Posterior vena cava (tissue), 2 donors: Measurements from ENCODE around the gene NLGN1. TPM values are rescaled to one million over a fixed set of nuclear protein-coding genes. Genes with fewer than 3 reads are reported as not detected.

Source experiments
- DNase-seq: peaks from one replicate; pipeline ENCODE4 v3.0.0-alpha.2; 2020; ENCODE audit warnings: low spot score
- intact Hi-C, 2 donors: fragments of 100-400 bp; cut with DNase I; formaldehyde crosslinking; loops; one replicate each; pipeline versions ENCODE4 v1.14.1 to v1.14.2; 2022 to 2023
- total RNA-seq, 2 donors: library from RNA; stranded (reverse); fragmentation: NEBNext Ultra II Directional; extraction: Animal tissue kit (Norgen Biotek cat#: 25700); gene quantifications; one replicate each; pipeline ENCODE4 v1.2.1, GENCODE V29; 2021
- donor health status: DM: yes; HTN: yes; CAD: no.
- donor health status: DM: yes; HTN: yes; CAD: no.

The NLGN1 gene
- total RNA-seq, 2 donors from 2014 or later = 11.5 to 14.5 TPM

DNA sequence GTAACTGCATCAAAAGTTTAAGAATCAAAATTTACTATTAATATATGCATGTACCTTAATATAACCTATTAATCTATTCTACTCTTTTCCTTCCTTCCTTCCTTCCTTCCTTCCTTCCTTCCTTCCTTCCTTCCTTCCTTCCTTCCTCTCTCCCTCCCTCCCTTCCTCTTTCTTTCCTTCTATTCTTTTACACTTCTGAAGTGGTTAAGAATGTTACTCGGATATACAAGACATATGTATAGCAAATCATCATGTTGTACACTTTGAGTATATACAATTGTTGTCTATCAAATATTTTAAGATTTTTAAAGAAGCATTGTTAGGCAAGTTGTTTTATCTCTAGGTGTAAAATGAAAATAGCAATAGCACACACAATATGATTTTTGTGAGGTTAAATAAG, 748.5 kb downstream of the NLGN1 start:
- DNase-seq = no peak
- intact Hi-C loops = no loop called here

DNA sequence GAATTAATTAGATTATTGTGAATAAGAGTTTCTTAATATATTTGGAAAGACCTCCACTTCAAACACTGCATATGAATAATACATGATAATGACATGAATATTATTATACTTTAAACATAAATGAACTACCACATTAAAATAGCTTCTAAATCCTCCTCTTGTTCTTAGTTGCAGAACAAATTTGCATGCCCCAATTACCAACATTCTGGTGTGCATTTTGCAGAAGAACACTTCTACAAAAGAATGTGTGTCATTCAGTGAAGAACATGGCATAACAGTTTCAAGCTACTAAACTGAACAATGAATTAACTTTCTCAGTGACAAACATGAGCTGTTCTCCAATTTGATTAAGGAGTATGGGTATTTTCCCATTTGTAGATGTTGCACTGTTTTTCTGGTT, 750.3 kb downstream of the NLGN1 start:
- intact Hi-C loops = no loop called here
- no peak for DNase-seq

DNA sequence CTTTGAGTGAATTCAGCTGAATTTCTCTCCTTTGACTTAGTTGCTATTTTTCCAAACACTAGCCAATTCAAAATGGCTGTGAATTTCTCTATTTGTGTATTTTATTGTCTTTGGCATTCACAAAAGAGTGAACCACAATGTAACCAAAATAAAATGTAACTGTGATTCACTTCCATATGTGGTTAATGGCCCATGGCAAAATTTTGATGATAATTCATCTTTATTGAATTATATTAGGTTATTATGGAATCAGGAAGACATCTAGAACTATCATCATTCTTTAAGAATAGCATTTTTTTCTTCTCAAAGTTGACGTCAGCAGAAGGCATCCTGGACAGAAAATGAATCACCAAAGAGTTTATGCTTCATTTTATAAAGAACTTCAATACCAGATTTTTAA, 756.3 kb downstream of the NLGN1 start:
- intact Hi-C loops = no loop called here
- no peak for DNase-seq

DNA sequence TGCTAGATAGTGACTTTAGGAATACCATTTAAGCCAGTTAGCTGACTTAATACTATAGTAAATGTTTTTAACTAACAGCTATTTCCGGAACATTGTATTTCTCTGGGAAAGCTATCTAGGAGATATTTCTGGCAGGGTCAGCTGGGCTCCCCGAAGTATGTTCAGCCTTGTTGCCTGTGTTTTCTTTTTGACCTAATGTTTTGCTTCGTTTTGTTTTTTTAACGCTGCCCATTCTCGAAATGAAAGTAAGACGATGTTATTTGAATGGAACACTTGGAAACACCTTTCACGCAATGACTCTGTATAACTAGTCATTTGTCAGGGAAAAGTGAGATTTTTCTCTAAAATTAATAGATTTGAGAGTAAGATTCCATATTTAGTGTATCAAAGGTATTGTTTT, 758.7 kb downstream of the NLGN1 start:
- intact Hi-C loops = no loop called here

DNA sequence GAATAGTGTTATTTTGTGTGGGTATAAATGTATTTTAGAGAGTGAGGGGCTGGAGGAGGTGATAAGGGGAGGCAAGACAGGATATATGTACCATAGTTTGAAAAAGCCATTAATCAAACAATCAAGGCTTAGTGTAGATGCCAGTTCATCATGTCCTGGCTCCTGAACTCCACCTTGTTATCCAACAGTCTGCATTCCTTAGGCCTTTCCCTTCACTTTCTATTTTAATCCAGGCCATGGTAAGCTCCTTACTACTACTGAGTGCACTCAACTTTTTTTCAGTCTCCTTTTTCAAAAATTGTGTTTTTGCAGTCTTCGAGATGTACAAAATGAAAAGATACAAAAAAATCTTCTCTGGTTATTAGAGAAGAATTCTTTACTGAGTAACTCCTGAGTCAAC, 761.1 kb downstream of the NLGN1 start:
- intact Hi-C loops = no loop called here
- no peak for DNase-seq

More for the DNA sequence above, 758.7 kb downstream of the NLGN1 start:
- DNase-seq = no peak

DNA sequence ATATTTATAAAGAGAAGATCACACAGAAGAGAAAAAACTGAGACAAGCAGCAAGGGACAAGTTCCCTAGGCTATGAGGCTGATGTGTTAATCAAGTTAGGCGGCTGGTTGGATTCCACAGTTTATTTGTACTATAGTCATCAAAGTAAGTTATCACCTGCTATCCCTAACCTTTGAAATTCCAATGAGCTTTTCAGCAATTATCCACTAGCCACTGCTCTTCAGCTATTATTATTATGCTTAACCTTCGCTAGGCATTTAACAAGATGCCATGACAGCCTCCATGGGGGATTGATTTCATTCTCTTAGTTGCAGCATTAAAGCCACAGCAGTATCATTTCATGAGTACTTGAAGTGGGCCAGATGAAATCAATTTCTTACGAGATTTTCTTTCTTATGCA, 762.1 kb downstream of the NLGN1 start:
- intact Hi-C loops = no loop called here
- DNase-seq = no peak

DNA sequence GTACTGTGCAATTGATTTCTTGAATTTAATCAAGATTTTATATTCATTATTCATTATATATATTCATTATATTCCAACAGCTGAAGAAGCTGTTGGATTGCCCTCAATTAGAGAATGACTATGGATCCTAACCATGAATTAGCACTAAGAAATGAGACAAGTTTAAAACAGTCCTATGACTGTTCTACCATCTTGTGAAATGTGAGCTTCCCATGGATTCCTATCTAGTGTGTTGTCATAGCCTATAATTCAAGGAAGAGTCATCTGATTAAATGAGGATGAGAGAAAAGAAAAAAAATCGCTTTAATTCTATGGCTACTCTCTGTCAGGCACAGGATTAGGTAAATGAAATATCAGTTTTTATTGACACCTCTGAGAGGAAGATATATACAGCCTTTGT, 765.0 kb downstream of the NLGN1 start:
- intact Hi-C loops = no loop called here
- no peak for DNase-seq

DNA sequence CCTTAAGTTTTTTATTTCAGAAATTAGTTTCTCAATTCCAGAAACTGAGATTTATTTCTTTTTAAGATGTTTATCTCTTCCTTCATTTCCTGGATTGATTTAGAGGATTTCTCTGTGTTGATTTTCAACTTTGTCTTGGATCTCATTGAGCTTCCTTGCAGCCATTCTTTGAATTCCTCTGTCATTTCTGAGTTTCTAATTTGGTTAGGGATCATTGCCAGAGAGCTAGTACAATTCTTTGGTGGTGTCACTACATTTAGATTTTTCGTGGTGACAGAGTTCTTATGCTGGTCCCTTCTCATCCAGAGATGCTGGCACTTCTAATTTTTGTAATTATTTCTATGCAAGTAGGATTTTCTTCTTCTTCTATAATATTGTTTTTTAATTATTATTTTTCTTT, 770.5 kb downstream of the NLGN1 start:
- no peak for DNase-seq
- intact Hi-C loops = no loop called here

DNA sequence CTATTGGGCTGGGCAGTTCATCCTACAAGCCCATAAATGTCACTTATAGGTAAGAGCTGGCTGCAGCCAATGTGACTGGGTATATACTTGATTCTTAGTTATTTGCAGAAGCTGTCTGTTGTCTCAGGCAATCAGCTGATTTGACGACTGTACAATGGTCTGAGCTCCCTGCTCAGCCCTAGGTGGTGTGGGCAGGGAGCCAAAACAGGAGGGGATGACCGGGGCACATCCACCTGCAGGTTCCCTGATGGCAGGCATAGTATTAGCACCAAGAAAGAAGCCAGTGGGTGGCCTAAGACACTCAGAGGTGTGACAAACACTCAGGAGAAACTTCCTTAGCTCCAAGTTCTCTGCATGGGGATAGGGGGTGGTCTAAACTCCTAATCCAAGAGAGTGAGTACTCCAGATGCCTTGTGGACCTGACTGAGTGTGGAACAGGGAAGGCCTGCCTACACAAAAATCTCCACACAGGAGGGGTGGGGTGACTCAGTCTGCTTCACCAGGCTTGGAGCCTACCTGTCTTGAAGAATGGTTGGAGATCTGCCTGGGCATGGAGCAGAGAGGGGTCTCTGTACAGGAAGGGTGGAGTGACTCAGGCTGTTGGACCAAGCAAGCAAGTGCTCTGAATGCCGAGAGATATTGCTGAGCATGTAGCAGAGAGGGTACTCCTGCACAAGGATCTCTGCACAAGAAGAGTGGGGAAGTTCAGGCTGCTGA, 771.2 kb downstream of the NLGN1 start:
- intact Hi-C loops = no loop called here
- no peak for DNase-seq

DNA sequence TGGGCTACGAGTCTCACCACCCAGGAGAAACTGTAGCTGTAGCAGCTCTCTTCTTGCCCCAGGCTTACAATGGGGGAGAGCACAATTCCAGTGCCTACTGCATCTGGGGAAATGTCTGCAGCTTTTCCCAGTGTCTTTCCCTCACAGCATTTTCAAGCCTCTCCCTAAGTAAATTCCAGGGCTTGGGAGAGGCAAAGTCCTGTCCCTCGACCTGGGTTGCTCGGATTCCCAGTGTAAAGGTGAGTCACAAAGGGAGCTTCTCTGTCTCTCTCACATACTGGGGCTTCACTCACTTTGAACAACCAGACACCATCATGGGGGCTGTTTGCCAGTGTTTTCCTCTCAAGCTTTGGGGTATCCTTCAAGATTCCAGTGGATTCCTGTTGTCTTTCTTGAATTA, 772.2 kb downstream of the NLGN1 start:
- intact Hi-C loops = loop anchor here in 1 of 2 donors (10.0 kb wide), 1 partner anchor 1385 kb away; no protein-coding TSS in a partner anchor
- no peak for DNase-seq

DNA sequence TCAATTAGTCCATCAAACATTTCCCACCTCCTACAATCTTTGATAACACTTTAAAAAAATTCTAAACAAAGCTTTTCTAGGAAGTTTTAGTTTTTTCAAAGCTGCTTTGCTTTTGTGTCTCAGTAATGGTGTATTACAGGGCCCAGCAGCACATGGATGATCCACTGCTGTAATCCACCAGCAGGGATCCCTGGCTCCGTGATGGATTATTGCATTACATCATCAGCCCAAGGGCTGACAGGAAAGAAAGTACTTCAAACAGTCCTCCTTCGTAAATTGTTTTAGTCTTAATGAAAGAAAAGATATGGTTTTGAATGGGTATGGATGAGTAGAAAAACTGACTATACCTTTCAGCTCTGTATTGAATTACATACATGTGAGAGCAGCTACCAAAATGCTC, 772.7 kb downstream of the NLGN1 start:
- intact Hi-C loops = loop anchor here in 1 of 2 donors (10.0 kb wide), 1 partner anchor 1385 kb away; no protein-coding TSS in a partner anchor
- DNase-seq = no peak

DNA sequence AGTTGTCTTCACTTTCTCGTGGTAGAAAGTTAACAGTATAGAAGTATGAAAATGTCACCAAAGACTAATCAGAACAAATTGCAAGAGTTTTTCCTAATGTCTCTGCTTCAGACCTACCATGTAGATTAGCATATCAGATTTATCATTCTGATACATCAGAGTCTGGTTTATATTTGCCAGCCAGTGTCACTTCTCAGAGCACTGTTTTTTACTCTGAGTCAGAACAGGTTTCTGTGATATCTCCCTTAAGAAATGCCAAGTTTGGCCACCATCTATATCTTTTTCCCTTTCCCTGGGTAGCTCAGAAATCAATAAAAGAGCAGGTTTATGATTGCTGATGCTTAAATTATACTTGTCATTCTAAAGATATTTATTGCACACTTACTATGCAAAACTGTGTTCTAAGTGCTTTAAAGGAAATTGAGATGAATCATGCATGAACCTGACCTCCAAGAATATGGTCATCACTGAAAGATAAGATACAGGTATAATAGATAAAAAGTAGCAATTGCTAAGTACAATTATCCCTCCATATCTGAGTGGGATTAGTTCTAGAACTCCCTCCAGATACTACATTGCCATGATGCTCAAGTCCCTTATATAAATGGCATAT, 788.9 kb downstream of the NLGN1 start:
- intact Hi-C loops = no loop called here
- no peak for DNase-seq

DNA sequence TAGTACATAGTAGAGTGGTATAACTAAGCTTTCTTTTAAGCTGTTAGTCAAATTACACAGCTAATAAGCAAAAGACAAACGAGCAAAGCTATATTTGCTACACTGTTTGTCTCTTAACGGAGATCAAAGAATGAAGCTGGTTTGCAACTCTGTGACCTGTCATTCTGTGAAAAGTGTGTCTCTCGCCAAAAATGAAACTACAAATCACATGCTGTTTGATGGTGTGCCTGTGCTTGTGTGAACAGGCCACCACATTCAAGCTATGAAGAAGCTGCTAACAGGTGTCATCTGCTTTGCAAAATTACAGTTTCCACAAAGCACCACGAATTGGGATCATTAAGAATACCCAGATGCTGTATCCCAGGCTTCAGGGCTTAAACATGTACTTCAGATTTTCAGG, 793.8 kb downstream of the NLGN1 start:
- DNase-seq = no peak
- intact Hi-C loops = no loop called here

DNA sequence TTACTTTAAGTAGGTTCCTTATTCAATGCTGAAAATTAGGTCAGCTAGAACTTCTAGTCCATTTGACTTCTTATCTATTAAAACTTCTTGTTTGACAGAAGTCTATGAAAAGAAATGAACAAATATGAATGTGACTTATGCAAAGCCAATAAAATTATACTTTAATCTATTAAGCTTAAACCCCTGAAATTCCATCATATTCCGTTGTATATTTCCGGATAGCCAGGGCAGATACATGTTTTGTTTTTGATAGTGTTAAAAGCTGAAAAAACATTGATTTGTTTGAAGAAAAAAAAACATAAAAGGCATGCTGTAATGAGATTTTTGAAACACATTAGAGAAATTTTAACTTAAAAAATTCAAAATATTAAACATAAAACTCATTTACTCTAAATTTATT, 794.4 kb downstream of the NLGN1 start:
- no peak for DNase-seq
- intact Hi-C loops = no loop called here

DNA sequence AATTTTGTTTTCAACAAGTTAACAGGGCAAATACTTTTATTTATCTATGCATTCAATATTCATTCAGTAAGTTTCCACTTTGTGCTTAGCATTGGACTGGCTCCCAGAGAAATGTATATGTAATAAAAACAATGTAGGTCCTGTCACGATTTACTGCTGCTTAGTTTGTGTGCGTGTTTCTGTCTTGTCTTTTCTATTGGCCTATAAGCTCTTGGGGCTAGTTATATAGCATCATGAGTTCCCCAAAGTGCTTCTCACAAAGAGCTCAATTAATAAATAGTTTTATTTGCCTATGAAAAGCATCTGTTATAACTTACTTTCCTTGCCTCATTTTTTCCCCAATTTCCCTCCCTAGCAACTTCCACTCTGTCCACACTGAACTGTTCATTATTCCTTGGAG, 794.9 kb downstream of the NLGN1 start:
- intact Hi-C loops = no loop called here
- no peak for DNase-seq

DNA sequence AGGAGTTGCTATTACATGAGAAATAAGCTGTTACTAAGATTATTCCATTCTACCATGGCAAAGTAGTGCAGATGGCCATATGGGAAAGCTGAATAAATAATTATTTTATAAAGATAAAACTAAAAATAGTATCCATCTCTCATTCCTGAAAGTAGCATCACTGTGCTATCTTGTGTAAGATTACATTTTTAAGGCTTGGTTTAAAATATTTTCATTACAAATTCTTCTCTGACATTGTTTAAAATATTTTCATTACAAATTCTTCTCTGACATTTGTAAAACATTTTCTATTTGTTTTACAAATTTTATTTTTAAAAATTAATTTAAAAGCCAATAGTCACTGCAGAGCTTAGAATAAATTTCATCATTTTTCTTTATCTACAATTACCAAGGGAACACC, 796.1 kb downstream of the NLGN1 start:
- DNase-seq = no peak
- intact Hi-C loops = no loop called here

DNA sequence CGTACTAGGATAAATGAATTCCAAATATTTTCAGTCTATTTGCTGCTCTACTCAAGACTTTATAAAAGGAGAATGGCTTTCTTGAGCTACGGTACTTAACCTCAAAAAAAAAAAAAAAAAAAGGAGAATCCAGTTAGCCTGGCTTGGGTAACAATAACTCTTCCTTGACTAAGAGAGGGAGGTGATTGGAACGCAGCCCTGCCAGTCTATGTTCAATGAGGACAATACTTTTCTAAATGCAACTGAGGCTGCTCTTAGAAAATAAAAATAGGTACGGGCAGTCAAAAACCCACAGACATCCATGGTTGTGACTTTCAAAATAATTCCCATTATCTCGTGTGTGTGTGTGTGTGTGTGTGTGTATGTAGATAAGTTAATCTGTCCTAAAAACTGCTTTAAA, 799.9 kb downstream of the NLGN1 start:
- intact Hi-C loops = no loop called here
- DNase-seq = no peak

DNA sequence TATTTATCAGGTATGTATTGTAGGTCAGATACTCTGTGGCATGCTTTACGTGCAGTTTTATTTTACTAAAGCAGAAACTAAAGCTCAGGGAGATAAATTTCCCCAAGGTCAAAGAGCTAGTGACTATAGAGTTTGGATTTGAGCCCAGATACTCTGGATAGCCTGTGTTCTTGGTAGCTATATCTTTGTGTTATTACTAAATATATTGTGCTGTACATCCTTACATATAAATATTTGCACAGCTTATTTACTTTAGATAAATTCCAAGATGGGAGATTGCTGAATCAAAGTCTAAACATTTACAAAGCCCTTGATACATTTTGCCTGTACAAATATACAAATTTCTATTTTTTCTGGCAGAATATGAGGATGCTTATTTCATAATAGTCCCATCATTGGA, 800.7 kb downstream of the NLGN1 start:
- no peak for DNase-seq
- intact Hi-C loops = no loop called here

DNA sequence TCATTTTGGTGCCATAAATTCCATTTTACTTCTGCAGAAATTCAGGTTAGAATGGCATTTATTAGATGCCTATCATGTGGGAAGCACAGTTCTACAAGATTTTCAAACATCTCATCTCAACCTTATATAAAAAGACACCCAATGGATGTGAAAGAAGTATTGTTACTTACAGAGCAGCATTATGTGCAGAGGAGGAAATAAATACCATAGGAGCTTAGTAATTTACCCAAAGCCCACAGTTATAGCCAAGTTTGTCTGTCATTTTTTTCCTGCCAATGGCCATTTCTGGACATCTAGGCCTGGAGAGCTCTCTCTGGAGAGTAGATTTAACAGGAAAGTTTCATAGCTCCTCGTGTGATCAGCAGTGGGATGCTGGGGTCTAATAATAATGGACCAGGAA, 802.2 kb downstream of the NLGN1 start:
- no peak for DNase-seq
- intact Hi-C loops = no loop called here

DNA sequence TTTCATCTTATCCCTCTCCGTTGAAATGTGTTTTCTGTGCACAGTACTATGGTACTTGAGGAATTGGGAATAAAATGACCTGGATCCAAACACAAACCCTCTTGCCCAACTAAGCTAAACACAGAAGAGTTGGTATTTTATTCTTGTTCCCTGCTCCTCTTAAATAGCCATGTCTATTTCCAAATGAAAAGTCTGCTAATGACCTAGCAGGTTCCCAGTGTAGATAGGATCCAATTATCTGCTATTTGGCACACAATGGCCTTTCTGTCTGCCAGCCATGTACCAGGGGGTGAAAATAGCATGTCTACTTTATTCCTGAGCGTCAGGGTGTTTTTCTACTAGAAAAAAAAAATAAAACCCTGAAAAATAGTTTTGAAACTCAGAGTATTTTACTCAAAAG, 804.6 kb downstream of the NLGN1 start:
- DNase-seq = no peak
- intact Hi-C loops = no loop called here

DNA sequence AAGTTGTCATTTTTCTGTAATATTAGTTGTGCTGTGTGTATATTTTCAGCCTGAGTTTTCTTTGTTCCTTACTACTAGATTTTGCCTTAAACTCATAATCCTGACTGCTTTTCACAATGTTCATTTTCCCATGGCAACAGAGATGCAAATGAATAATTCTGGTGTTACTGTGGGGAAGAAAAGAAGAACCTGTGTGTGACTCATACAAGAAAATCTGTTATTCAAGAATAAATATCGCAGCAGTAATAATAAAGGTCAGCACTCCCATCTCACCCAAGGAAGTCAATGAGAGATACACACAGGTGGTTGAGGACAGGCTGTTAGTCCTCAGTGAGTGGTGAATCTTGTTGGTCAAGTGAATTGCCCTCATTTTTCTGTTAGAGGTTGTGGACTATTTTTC, 805.0 kb downstream of the NLGN1 start:
- no peak for DNase-seq
- intact Hi-C loops = no loop called here
